Measurements from ENCODE around the gene PPT1.

PPT1 gene

GRCh38 chr1:40096977-40097782 is at the start of gene PPT1:
TSS of gene PPT1 (minus strand) at chr1:40097252. CDS start at chr1:40097238, 14 bp downstream.
- no peak within 1 kb of the TSS for H3K27ac ChIP-seq (ENCODE audit: poor library complexity, severe bottlenecking)

GRCh38 chr1:40143891-40144575 is 47.0 kb upstream of the PPT1 start:
- peak; percentile 97 for ATAC-seq (ENCODE audit: low read depth)

More at GRCh38 chr1:40096977-40097782, at the start of gene PPT1:
- ATAC-seq (ENCODE audit: low read depth) = peak; percentile 97
- H3K4me1 ChIP-seq (ENCODE audit: insufficient read depth, poor library complexity, severe bottlenecking) = peaks cover 10% of the 10 kb centered on the region
- no peaks in the 10 kb centered on the region; the same call in 1 of the 2 replicates for H3K36me3 ChIP-seq (ENCODE audit: low read depth)
- peak within 1 kb of the TSS; percentile 72 for H3K4me3 ChIP-seq (ENCODE audit: severe bottlenecking)
- DNase-seq (ENCODE audit: low spot score) = peak; percentile 79
- H3K9me3 ChIP-seq (ENCODE audit: severe bottlenecking) = no peaks in the 10 kb centered on the region
- no peaks in the 10 kb centered on the region for H3K27me3 ChIP-seq (ENCODE audit: insufficient read depth, poor library complexity, severe bottlenecking)
- TF ChIP-seq CTCF (IDR thresholded peaks at IDR 0.05; ENCODE audit: poor library complexity, severe bottlenecking) = peak; percentile 21

GRCh38 chr1:40141878-40142535 is 45.0 kb upstream of the PPT1 start:
- Histone ChIP-seq H3K4me3 (ENCODE audit: severe bottlenecking) (no peak overlapping the region), H3K27me3 (ENCODE audit: insufficient read depth, poor library complexity, severe bottlenecking) (no peaks in the 10 kb centered on the region), H3K9me3 (ENCODE audit: severe bottlenecking) (no peaks in the 10 kb centered on the region), H3K4me1 (ENCODE audit: insufficient read depth, poor library complexity, severe bottlenecking) (no peaks in the 10 kb centered on the region), H3K27ac (ENCODE audit: poor library complexity, severe bottlenecking) (no peak overlapping the region), H3K36me3 (ENCODE audit: low read depth) (no peaks in the 10 kb centered on the region)
- ATAC-seq (ENCODE audit: low read depth) (no peak), DNase-seq (ENCODE audit: low spot score) (no peak)
- TF ChIP-seq CTCF (IDR thresholded peaks at IDR 0.05; ENCODE audit: poor library complexity, severe bottlenecking) = no peak

More at GRCh38 chr1:40143891-40144575, 47.0 kb upstream of the PPT1 start:
- TF ChIP-seq CTCF (IDR thresholded peaks at IDR 0.05; ENCODE audit: poor library complexity, severe bottlenecking) = peak; percentile 86
- Histone ChIP-seq H3K27me3 (ENCODE audit: insufficient read depth, poor library complexity, severe bottlenecking) (no peaks in the 10 kb centered on the region), H3K4me3 (ENCODE audit: severe bottlenecking) (no peak overlapping the region), H3K9me3 (ENCODE audit: severe bottlenecking) (no peaks in the 10 kb centered on the region), H3K27ac (ENCODE audit: poor library complexity, severe bottlenecking) (no peak overlapping the region), H3K4me1 (ENCODE audit: insufficient read depth, poor library complexity, severe bottlenecking) (no peaks in the 10 kb centered on the region), H3K36me3 (ENCODE audit: low read depth) (no peaks in the 10 kb centered on the region)
- no peak for DNase-seq (ENCODE audit: low spot score)

- Histone ChIP-seq H3K9me3 (ENCODE audit: severe bottlenecking) (no peaks in the 10 kb centered on the region), H3K36me3 (ENCODE audit: low read depth) (no peaks in the 10 kb centered on the region), H3K27ac (ENCODE audit: poor library complexity, severe bottlenecking) (no peak overlapping the region), H3K4me3 (ENCODE audit: severe bottlenecking) (no peak overlapping the region), H3K4me1 (ENCODE audit: insufficient read depth, poor library complexity, severe bottlenecking) (no peaks in the 10 kb centered on the region), H3K27me3 (ENCODE audit: insufficient read depth, poor library complexity, severe bottlenecking) (no peaks in the 10 kb centered on the region)
- ATAC-seq (ENCODE audit: low read depth) (peak; percentile 30; the same call in 1 of the 3 replicates), DNase-seq (ENCODE audit: low spot score) (no peak)
- TF ChIP-seq CTCF (IDR thresholded peaks at IDR 0.05; ENCODE audit: poor library complexity, severe bottlenecking) = no peak
Observed at GRCh38 chr1:40140211-40140973, 43.3 kb upstream of the PPT1 start.
